Pancreas (tissue), 10 donors: ENCODE measurements around the gene ZNF107. TPM values are rescaled to one million over a fixed set of nuclear protein-coding genes. Genes with fewer than 3 reads are reported as not detected.

ENCODE experiments used
- ATAC-seq, 4 donors: fragments of 200-7000 bp; cut with Tn5 transposase; one replicate each; pipeline versions ENCODE4 v1.8.0 to v1.9.1; 2020; ENCODE audit warnings: mild to moderate bottlenecking in 4 of 4, moderate library complexity in 4 of 4
- DNase-seq, 6 donors: peaks; one replicate each; pipeline ENCODE4 v3.0.0-alpha.2; 2020
- FAIRE-seq: peaks from 2 replicates; lab custom pipeline; 2012; peaks lifted over from hg19 to GRCh38; lab: Jason Lieb, UNC
- H3K27ac ChIP-seq, 4 donors: fragments of 200-600 bp; sonication (generic); 1 replicate in 3 of 4; 2 replicates in 1 of 4; pipeline versions ENCODE4 v1.5.0 to v1.8.0; 2020
- H3K27me3 ChIP-seq, 4 donors: fragments of 200-600 bp; one replicate each; pipeline ENCODE4 v1.8.0; 2021
- H3K36me3 ChIP-seq, 3 donors: fragments of 200-600 bp; sonication (generic) in 1 of 3; one replicate each; pipeline versions ENCODE4 v1.5.0 to v1.8.0; 2020 to 2021
- H3K4me1 ChIP-seq, 3 donors: fragments of 200-600 bp; one replicate each; pipeline ENCODE4 v1.8.0; 2021
- H3K4me3 ChIP-seq, 4 donors: fragments of 200-600 bp; sonication (generic) in 2 of 4; one replicate each; pipeline versions ENCODE4 v1.5.0 to v1.8.0; 2020 to 2021
- H3K9me3 ChIP-seq, 4 donors: fragments of 200-600 bp; one replicate each; pipeline ENCODE4 v1.8.0; 2021
- WGBS, 2 donors: extraction: QIAGEN DNeasy Blood & Tissue Kit; methylation state at CpG; one replicate each; pipeline ENCODE4 v1.1.7; 2013; 5-methylcytosine and 5-hydroxymethylcytosine counted together
- intact Hi-C, 3 donors: fragments of 100-400 bp; cut with DNase I; formaldehyde crosslinking; loops; one replicate each; pipeline versions ENCODE4 v1.11.1 to v1.14.2; 2022
- polyA plus RNA-seq, 2 donors: library from polyadenylated mRNA; stranded (reverse); fragments of 200-250 nt; gene quantifications; one replicate each; pipeline ENCODE4 v1.2.3, GENCODE V29; 2013
- total RNA-seq, 6 donors: library from RNA; stranded (reverse); fragmentation: NEBNext Ultra II Directional in 4 of 6; extraction: Animal tissue kit (Norgen Biotek cat#: 25700) in 4 of 6; gene quantifications; one replicate each; pipeline versions ENCODE4 v1.2.1 to v1.2.4, GENCODE V29; 2021 to 2023
- TF ChIP-seq, protein P1 (sequence below), 4 donors: fragments of 200-600 bp; sonication (generic) in 3 of 4; IDR thresholded peaks; one replicate each; pipeline versions ENCODE4 v1.5.0 to v1.8.0; 2021; ENCODE audit warnings: antibody characterized with exemption in 4 of 4
- donor health status: healthy with polysubstance abuse.
- donor health status: DM: no; HTN: no; CAD: no; lungs with moderate emphysema.
- donor health status: DM: no; HTN: no; CAD: no.
- donor health status: control.
- donor health status: control.
- donor health status: Bipolar disorder and iron deficiency.
- donor health status: DM: yes; HTN: yes; CAD: no.
- donor health status: DM: no; HTN: no; CAD: no.
- donor health status: DM: no; HTN: no; CAD: no.
- donor health status: DM: yes; HTN: yes; CAD: no.

Gene ZNF107
- total and polyA plus RNA-seq, 8 donors, result 0.68 to 2.9 (median 1.4) TPM

DNA sequence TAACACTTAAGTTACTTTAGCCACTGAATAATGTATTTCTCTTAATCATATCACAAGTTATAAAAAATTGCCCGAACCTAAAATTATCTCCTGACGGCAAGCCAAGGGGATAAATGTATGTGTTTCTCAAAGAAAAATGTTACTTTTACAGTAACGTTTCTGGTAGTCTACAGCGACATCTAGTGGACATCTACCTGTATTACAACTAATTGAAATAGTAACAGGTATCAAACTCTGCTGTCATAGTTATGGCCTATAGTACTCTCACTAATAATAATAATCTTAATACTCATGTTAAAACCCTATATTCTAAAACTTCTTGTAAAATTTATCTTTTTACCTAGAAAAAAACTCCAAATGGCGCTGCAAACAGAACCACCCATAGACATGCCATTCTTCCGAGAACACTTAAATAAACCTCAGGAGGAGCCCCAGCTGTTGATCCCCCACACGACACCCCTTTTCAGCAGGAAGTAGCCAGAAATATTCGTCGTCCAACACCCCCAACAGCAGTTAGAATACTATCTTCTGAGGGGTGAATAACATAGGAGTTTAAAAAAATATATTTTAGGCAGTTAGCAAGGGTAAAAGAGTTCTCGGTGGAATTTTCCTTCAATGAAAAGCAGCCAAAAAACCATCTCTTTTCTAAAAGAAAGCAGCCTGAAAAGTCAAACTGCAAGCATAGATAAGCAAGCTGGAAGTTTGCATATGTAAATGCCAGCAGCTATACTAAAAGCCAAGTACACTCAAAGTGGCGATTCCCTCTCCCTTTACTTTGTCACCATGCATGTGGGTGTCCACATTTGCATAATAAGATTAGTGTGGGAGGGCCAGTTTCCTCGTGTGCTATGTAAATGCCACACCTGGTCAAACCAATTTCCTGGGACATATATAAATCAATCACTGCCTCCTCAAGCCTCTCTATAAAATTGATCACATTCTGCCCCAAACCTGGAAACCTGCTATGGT is 40.5 kb upstream of the ZNF107 start:
- peak; percentile 49 for FAIRE-seq
- peak in 1 of 4 donors; percentile 53 for ATAC-seq
- H3K27me3 ChIP-seq, result no peaks in the 10 kb centered on the region
- H3K9me3 ChIP-seq, result no peaks in the 10 kb centered on the region
- no peak for DNase-seq
- H3K36me3 ChIP-seq, result no peaks in the 10 kb centered on the region
- TF ChIP-seq, protein P1, sequence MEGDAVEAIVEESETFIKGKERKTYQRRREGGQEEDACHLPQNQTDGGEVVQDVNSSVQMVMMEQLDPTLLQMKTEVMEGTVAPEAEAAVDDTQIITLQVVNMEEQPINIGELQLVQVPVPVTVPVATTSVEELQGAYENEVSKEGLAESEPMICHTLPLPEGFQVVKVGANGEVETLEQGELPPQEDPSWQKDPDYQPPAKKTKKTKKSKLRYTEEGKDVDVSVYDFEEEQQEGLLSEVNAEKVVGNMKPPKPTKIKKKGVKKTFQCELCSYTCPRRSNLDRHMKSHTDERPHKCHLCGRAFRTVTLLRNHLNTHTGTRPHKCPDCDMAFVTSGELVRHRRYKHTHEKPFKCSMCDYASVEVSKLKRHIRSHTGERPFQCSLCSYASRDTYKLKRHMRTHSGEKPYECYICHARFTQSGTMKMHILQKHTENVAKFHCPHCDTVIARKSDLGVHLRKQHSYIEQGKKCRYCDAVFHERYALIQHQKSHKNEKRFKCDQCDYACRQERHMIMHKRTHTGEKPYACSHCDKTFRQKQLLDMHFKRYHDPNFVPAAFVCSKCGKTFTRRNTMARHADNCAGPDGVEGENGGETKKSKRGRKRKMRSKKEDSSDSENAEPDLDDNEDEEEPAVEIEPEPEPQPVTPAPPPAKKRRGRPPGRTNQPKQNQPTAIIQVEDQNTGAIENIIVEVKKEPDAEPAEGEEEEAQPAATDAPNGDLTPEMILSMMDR (IDR thresholded peaks at IDR 0.05), result peak; percentile 60 to 73 (median 71)
- H3K4me3 ChIP-seq, result no peak overlapping the region
- H3K4me1 ChIP-seq, result no peaks in the 10 kb centered on the region
- intact Hi-C loops, result no loop called here
- H3K27ac ChIP-seq, result no peak overlapping the region
- WGBS, 2 donors, result 20 to 24% methylated on average over 12 of the region's 12 CpGs

DNA sequence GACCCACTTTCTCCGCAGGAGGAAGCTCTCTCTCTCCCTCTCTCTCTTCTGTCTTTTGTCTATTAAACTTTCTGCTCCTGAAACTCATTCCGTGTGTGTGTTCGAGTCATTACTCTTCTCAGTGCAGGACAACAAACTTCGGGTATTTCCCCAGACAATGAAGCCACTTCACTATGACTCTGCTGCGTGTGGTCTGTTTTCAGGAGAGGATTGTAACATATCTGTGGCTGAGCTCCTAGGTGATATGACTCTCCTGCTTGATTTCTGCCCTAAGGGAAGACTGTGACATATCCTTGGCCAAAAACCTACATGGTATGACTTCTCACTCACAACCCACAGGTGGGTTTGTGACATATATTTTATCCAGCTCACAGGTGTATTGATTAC is 39.9 kb upstream of the ZNF107 start:
- ATAC-seq, result no peak
- no peak for FAIRE-seq
- no peak overlapping the region for H3K27ac ChIP-seq
- no peak overlapping the region for H3K4me3 ChIP-seq
- no peaks in the 10 kb centered on the region for H3K9me3 ChIP-seq
- TF ChIP-seq, protein P1 (IDR thresholded peaks at IDR 0.05), result no peak
- H3K27me3 ChIP-seq, result no peaks in the 10 kb centered on the region
- intact Hi-C loops, result no loop called here
- H3K4me1 ChIP-seq, result no peaks in the 10 kb centered on the region
- WGBS, 2 donors, result 39 to 54% methylated on average over 5 of the region's 5 CpGs
- DNase-seq, result no peak
- no peaks in the 10 kb centered on the region for H3K36me3 ChIP-seq

DNA sequence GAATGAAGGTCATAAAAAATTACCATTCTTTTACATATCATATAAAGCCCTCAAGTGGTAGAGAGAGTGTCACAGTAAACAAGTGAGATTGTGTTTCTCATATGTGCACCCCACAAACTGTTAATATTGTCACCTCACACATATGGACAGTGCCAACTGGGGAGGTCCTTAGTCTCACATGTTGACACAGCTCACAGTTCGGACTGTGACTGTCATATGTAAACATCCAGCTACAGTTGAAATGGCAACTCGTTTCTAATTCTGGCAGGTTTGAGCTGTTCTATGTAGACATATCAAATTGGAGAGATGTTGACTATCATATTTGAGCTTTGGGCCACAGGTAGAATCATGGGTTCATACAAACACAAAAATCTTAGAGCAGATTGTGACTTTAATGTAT is 39.4 kb upstream of the ZNF107 start:
- no peak overlapping the region for H3K4me3 ChIP-seq
- WGBS, 2 donors, result 17 to 25% methylated on average over 2 of the region's 2 CpGs
- intact Hi-C loops, result no loop called here
- no peaks in the 10 kb centered on the region for H3K4me1 ChIP-seq
- TF ChIP-seq, protein P1 (IDR thresholded peaks at IDR 0.05), result no peak
- H3K9me3 ChIP-seq, result no peaks in the 10 kb centered on the region
- no peaks in the 10 kb centered on the region for H3K27me3 ChIP-seq
- H3K27ac ChIP-seq, result no peak overlapping the region
- no peak for DNase-seq
- FAIRE-seq, result no peak
- no peaks in the 10 kb centered on the region for H3K36me3 ChIP-seq
- ATAC-seq, result no peak

DNA sequence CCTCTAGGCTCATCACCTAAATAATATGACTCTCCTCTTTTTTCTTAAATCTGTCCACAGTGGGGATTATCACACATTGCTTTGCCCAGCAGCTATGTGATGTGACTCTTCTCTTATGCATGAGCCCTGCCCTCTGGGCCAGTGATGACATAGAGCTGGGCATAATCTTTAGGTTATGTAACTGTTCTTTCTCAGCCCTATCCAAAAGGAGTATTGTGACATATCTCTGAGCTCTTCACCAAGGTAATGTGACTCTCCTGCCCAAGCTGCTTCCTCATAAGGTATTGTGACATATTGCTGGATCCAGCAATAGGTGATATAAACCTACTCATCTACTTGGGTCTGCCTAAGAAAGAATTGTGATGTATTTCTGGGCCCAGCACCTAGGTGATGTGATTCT is 37.7 kb upstream of the ZNF107 start:
- no peak for FAIRE-seq
- no peaks in the 10 kb centered on the region for H3K4me1 ChIP-seq
- H3K36me3 ChIP-seq, result no peaks in the 10 kb centered on the region
- ATAC-seq, result no peak
- H3K27me3 ChIP-seq, result no peaks in the 10 kb centered on the region
- H3K4me3 ChIP-seq, result no peak overlapping the region
- DNase-seq, result no peak
- TF ChIP-seq, protein P1 (IDR thresholded peaks at IDR 0.05), result no peak
- no peak overlapping the region for H3K27ac ChIP-seq
- no peaks in the 10 kb centered on the region for H3K9me3 ChIP-seq
- intact Hi-C loops, result no loop called here

DNA sequence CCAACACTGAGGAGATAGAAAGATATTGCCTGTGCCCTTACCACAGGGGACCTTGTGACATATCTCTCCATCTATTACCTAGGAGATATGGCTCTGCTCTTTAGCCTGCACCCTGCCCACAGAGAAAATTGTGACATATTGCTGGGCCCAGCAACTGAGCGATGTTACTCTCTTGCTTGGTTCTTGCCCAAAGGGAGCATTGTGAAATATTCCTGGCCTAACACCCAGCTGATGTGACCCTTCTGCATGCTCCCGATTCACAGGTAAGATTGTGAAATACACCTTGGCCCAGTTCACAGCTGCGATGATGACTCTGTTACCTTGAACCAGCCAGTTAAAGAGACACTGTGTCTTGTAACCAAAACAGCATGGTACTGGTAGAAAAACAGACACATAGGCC is 37.2 kb upstream of the ZNF107 start:
- Histone ChIP-seq H3K27ac (no peak overlapping the region), H3K27me3 (no peaks in the 10 kb centered on the region), H3K9me3 (no peaks in the 10 kb centered on the region), H3K36me3 (no peaks in the 10 kb centered on the region), H3K4me1 (no peaks in the 10 kb centered on the region), H3K4me3 (no peak overlapping the region)
- no peak for ATAC-seq
- TF ChIP-seq, protein P1 (IDR thresholded peaks at IDR 0.05), result no peak
- intact Hi-C loops, result no loop called here
- DNase-seq, result no peak
- no peak for FAIRE-seq
- whole genome bisulfite sequencing, 2 donors, result 46 to 65% methylated on average over 3 of the region's 3 CpGs
